Measurements from ENCODE around the gene FCN1. TPM values are rescaled to one million over a fixed set of nuclear protein-coding genes. Genes with fewer than 3 reads are reported as not detected.
A peak's percentile ranks its signal among the peaks of the same experiment; 100 is the strongest.
"Not testable (repeated sequence)": the region's sequence is repeated elsewhere in the genome, so short reads cannot be mapped to it uniquely, and the experiment has no call there.

Gene FCN1
- total and polyA plus RNA-seq, 3 donors from 2014 or later = 0.19 to 8.0 TPM; not detected in 1

- H3K27me3 ChIP-seq = no peaks in the 10 kb centered on the region
- H3K27ac ChIP-seq = no peak overlapping the region
- no peaks in the 10 kb centered on the region for H3K9me3 ChIP-seq
- 51 to 59% methylated on average over 13 of the region's 13 CpGs for WGBS, 2 donors
- H3K36me3 ChIP-seq (ENCODE audit: low read depth, missing control alignments) = no peaks in the 10 kb centered on the region
- intact Hi-C loops (cut with DNase I; ENCODE audit: low total_unique reads) = no loop called here
- peaks cover 11% of the 10 kb centered on the region for H3K4me1 ChIP-seq
- no peak for TF ChIP-seq POLR2A (IDR thresholded peaks at IDR 0.05)
- TF ChIP-seq CTCF (IDR thresholded peaks at IDR 0.05) = no peak
- no peak overlapping the region for H3K4me3 ChIP-seq
- DNase-seq = peak; percentile 71
Measured at GRCh38 chr9:134860510-134860909, 57.2 kb downstream of the FCN1 start.

GRCh38 chr9:134858051-134858841 is 59.5 kb downstream of the FCN1 start:
- intact Hi-C loops (cut with DNase I; ENCODE audit: low total_unique reads) = no loop called here
- 63 to 66% methylated on average over 10 to 11 of the region's 11 CpGs for WGBS, 2 donors
- Histone ChIP-seq H3K4me1 (peaks cover 3% of the 10 kb centered on the region), H3K4me3 (no peak overlapping the region), H3K27me3 (no peaks in the 10 kb centered on the region), H3K9me3 (no peaks in the 10 kb centered on the region), H3K36me3 (ENCODE audit: low read depth, missing control alignments) (no peaks in the 10 kb centered on the region), H3K27ac (no peak overlapping the region)
- peak; percentile 33 for DNase-seq
- TF ChIP-seq POLR2A (IDR thresholded peaks at IDR 0.05) (no peak), CTCF (IDR thresholded peaks at IDR 0.05) (no peak)

DNA sequence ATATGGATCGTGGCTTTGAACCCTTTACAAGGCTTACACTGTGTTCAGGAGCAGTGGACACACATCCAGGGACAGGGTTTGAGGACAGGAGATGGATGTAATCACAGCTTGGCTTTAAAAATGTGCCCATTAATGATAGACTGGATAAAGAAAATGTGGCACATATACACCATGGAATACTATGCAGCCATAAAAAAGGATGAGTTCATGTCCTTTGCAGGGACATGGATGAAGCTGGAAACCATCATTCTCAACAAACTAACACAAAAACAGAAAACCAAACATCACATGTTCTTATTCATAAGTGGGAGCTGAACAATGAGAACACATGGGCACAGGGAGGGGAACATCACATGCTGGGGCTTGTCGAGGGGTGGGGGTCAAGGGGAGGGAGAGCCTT is 60.3 kb downstream of the FCN1 start:
- H3K36me3 ChIP-seq (ENCODE audit: low read depth, missing control alignments); DNase-seq; intact Hi-C loops (cut with DNase I; ENCODE audit: low total_unique reads); H3K4me3 ChIP-seq; H3K4me1 ChIP-seq; H3K27ac ChIP-seq; H3K27me3 ChIP-seq; H3K9me3 ChIP-seq: not testable (repeated sequence)
- 89 to 92% methylated on average over 2 of the region's 2 CpGs for WGBS, 2 donors

DNA sequence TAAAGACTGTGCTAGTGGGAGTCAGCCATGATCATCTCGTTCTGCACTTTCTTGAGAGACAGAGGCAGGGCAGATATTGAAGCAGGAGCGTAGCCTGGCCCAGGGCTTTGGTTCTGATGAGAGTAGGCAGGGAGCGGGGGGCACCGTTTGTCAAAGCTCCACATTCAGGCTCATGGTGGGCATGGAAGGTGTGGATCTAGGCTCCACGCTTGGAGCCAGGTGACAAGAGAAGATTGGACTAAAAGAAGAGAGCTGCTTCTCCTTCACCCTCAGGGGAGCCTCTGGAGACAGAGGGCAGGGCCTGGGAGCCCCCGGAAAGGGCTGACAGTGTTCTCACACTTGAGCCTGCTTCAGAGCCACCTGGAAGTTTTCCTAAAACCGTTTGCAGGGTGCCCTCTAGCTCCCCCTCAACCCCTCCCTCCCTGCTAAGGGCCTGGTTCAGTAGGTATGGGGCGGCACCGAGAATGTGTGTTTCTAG is 61.8 kb downstream of the FCN1 start:
- Histone ChIP-seq H3K4me1 (peaks cover 4% of the 10 kb centered on the region), H3K36me3 (ENCODE audit: low read depth, missing control alignments) (no peaks in the 10 kb centered on the region), H3K9me3 (no peaks in the 10 kb centered on the region), H3K4me3 (no peak overlapping the region), H3K27me3 (no peaks in the 10 kb centered on the region), H3K27ac (no peak overlapping the region)
- intact Hi-C loops (cut with DNase I; ENCODE audit: low total_unique reads) = no loop called here
- WGBS, 2 donors = 83 to 89% methylated on average over 9 of the region's 9 CpGs
- TF ChIP-seq POLR2A (IDR thresholded peaks at IDR 0.05) (no peak), CTCF (IDR thresholded peaks at IDR 0.05) (no peak)
- no peak for DNase-seq

Small RNA genes within 50 kb of the gene (small RNA-seq; reads per million reads assigned to genes)
- gene AL603650.1 = 0 reads per million in 2 donors

Other genes with a start within 250 kb of the FCN1 start
- gene FCN2, start 37.1 kb downstream of the FCN1 start, total RNA-seq = under 1 TPM in 1 of 2 donors, not detected in 1; 0.43 TPM
- gene FCN2, start 37.1 kb downstream of the FCN1 start, polyA plus RNA-seq (ENCODE audit: insufficient read depth, low read depth, low replicate concordance) = not detected
- gene OLFM1, start 169.8 kb upstream of the FCN1 start, total RNA-seq = 10 to 100 TPM; 13.9 to 24.4 TPM
- 16.0 TPM for gene OLFM1, start 169.8 kb upstream of the FCN1 start, polyA plus RNA-seq (ENCODE audit: insufficient read depth, low read depth, low replicate concordance)

All from testis (tissue), 3 donors.